HG03575 (cell line): Measurements from ENCODE around the gene SPECC1L.

Experiments used
- ATAC-seq: cut with Tn5 transposase; IDR thresholded peaks from one replicate; pipeline ENCODE4 v1.9.1; 2021; ENCODE audit not compliant: unreplicated experiment, insufficient number of reproducible peaks, low FRiP score; ENCODE audit errors: extremely low read depth

SPECC1L gene

GRCh38 chr22:24431309-24432034 lies 160.8 kb downstream of the SPECC1L start:
- no peak for ATAC-seq

- no peak for ATAC-seq
Measured at GRCh38 chr22:24432059-24432853, 161.6 kb downstream of the SPECC1L start.

GRCh38 chr22:24433001-24433827 lies 162.6 kb downstream of the SPECC1L start:
- ATAC-seq, result no peak

- peak; percentile 30 for ATAC-seq
Measured at GRCh38 chr22:24433828-24434470, 163.3 kb downstream of the SPECC1L start.

- peak; percentile 25 for ATAC-seq
Measured at GRCh38 chr22:24434471-24435322, 164.1 kb downstream of the SPECC1L start.

- no peak for ATAC-seq
Measured at GRCh38 chr22:24435323-24435645, 164.7 kb downstream of the SPECC1L start.

GRCh38 chr22:24435861-24436371 lies 165.3 kb downstream of the SPECC1L start:
- no peak for ATAC-seq

GRCh38 chr22:24436553-24436952 lies 165.9 kb downstream of the SPECC1L start:
- no peak for ATAC-seq

- ATAC-seq, result no peak
Measured at GRCh38 chr22:24437091-24437490, 166.5 kb downstream of the SPECC1L start.

GRCh38 chr22:24437741-24438328 lies 167.2 kb downstream of the SPECC1L start:
- no peak for ATAC-seq

GRCh38 chr22:24440270-24440717 lies 169.7 kb downstream of the SPECC1L start:
- no peak for ATAC-seq

- no peak for ATAC-seq
Measured at GRCh38 chr22:24440718-24441405, 170.2 kb downstream of the SPECC1L start.

- ATAC-seq, result no peak
Measured at GRCh38 chr22:24441406-24442351, 171.0 kb downstream of the SPECC1L start.

- no peak for ATAC-seq
Measured at GRCh38 chr22:24442352-24442744, 171.7 kb downstream of the SPECC1L start.

GRCh38 chr22:24443668-24444067 lies 173.0 kb downstream of the SPECC1L start:
- ATAC-seq, result no peak

GRCh38 chr22:24444251-24444650 lies 173.6 kb downstream of the SPECC1L start:
- ATAC-seq, result no peak
